Limb (tissue), 2 donors: Measurements from ENCODE around the gene TEAD3.
A peak's percentile ranks its signal among the peaks of the same experiment; 100 is the strongest.

Experiments
- DNase-seq, 2 donors: peaks; one replicate each; pipeline ENCODE4 v3.0.0-alpha.2; 2016; ENCODE audit errors: extremely low spot score in 2 of 2

TEAD3 gene

GRCh38 chr6:35512740-35513139 is 15.9 kb upstream of the TEAD3 start, which contains the start of gene TULP1:
TULP1 (minus strand) TSS chr6:35512896; CDS start chr6:35512858, 38 bp downstream.
- DNase-seq = no peak

GRCh38 chr6:35512006-35512405 is 15.1 kb upstream of the TEAD3 start:
- DNase-seq = no peak

GRCh38 chr6:35511562-35511941 is 14.7 kb upstream of the TEAD3 start:
- no peak for DNase-seq

GRCh38 chr6:35510916-35511561 is 14.2 kb upstream of the TEAD3 start:
- no peak for DNase-seq

- DNase-seq = no peak
Observed at GRCh38 chr6:35508542-35508941, 11.7 kb upstream of the TEAD3 start.

- DNase-seq = no peak
Observed at GRCh38 chr6:35508027-35508426, 11.1 kb upstream of the TEAD3 start.

GRCh38 chr6:35507221-35507620 is 10.3 kb upstream of the TEAD3 start:
- DNase-seq = no peak

GRCh38 chr6:35506536-35506935 is 9.7 kb upstream of the TEAD3 start:
- no peak for DNase-seq

- no peak for DNase-seq
Observed at GRCh38 chr6:35505999-35506412, 9.1 kb upstream of the TEAD3 start.

- DNase-seq = no peak
Observed at GRCh38 chr6:35503534-35503933, 6.7 kb upstream of the TEAD3 start.

- DNase-seq = no peak
Observed at GRCh38 chr6:35501784-35502183, 4.9 kb upstream of the TEAD3 start.

- DNase-seq = no peak
Observed at GRCh38 chr6:35500782-35501181, 3.9 kb upstream of the TEAD3 start.

- no peak for DNase-seq
Observed at GRCh38 chr6:35499372-35499771, 2.5 kb upstream of the TEAD3 start.

- no peak for DNase-seq
Observed at GRCh38 chr6:35498422-35499067, 1.7 kb upstream of the TEAD3 start.

GRCh38 chr6:35497571-35498421 is 917 bp upstream of the TEAD3 start:
- peak; percentile 82 to 87 for DNase-seq

GRCh38 chr6:35496036-35496840 is 641 bp downstream of the TEAD3 start:
- peak in 1 of 2 donors; percentile 67 for DNase-seq

- DNase-seq = no peak
Observed at GRCh38 chr6:35495258-35496035, 1.4 kb downstream of the TEAD3 start.

- peak in 1 of 2 donors; percentile 43 for DNase-seq
Observed at GRCh38 chr6:35494161-35494563, 2.7 kb downstream of the TEAD3 start.

GRCh38 chr6:35493307-35493983 is 3.4 kb downstream of the TEAD3 start:
- peak in 1 of 2 donors; percentile 34 for DNase-seq

GRCh38 chr6:35492974-35493284 is 4.0 kb downstream of the TEAD3 start:
- DNase-seq = no peak
